Transverse colon (tissue), 4 donors: Measurements from ENCODE around the gene ZNF236. TPM values are rescaled to one million over a fixed set of nuclear protein-coding genes. Genes with fewer than 3 reads are reported as not detected.

ENCODE experiments used
- DNase-seq: peaks from one replicate; pipeline ENCODE4 v3.0.0-alpha.2; 2019
- H3K27ac ChIP-seq, 4 donors: fragments of 200-600 bp; sonication (generic); 2 replicates each; pipeline ENCODE4 v1.5.1; 2016 to 2018; ENCODE audit warnings: inconsistent platforms in 4 of 4
- H3K27me3 ChIP-seq: fragments of 200-600 bp; sonication (generic); 2 replicates; pipeline ENCODE4 v1.5.1; 2017; ENCODE audit warnings: inconsistent platforms
- H3K36me3 ChIP-seq, 4 donors: fragments of 200-600 bp; sonication (generic); 2 replicates each; pipeline ENCODE4 v1.5.1; 2017 to 2019; ENCODE audit warnings: inconsistent platforms in 4 of 4
- H3K4me1 ChIP-seq, 4 donors: fragments of 200-600 bp; sonication (generic); 2 replicates each; pipeline ENCODE4 v1.5.1; 2017 to 2020; ENCODE audit warnings: inconsistent platforms in 4 of 4
- H3K4me3 ChIP-seq, 4 donors: fragments of 200-600 bp; sonication (generic); 1 replicate in 1 of 4; 2 replicates in 3 of 4; pipeline versions ENCODE4 v1.5.1 to v1.6.1; 2017 to 2019; ENCODE audit warnings: inconsistent platforms in 4 of 4
- H3K9me3 ChIP-seq, 2 donors: fragments of 200-600 bp; sonication (generic); 2 replicates each; pipeline ENCODE4 v1.5.1; 2017 to 2019; ENCODE audit warnings: inconsistent platforms in 2 of 2
- CTCF ChIP-seq, 5 experiments: fragments of 200-600 bp in 3 of 5; fragments of 450-650 bp in 2 of 5; sonication (generic) in 3 of 5; IDR thresholded peaks; 1 replicate in 2 of 5; 2 replicates in 3 of 5; pipeline ENCODE4 v1.5.1; 2016 to 2017; ENCODE audit warnings: antibody characterized with exemption in 5 of 5, inconsistent platforms in 3 of 5, mild to moderate bottlenecking in 2 of 5, moderate library complexity in 1 of 5
- EP300 ChIP-seq: sonication (generic); formaldehyde crosslinking; IDR thresholded peaks from one replicate; pipeline ENCODE4 v1.6.1; 2017; ENCODE audit warnings: antibody characterized with exemption, low read depth
- POLR2A ChIP-seq: fragments of 450-650 bp; IDR thresholded peaks from one replicate; pipeline ENCODE4 v1.6.1; 2016; ENCODE audit warnings: antibody characterized with exemption, mild to moderate bottlenecking, moderate library complexity
- POLR2AphosphoS5 ChIP-seq, 3 donors: sonication (generic); formaldehyde crosslinking; IDR thresholded peaks; one replicate each; pipeline ENCODE4 v1.6.1; 2016; ENCODE audit warnings: antibody characterized with exemption in 3 of 3
- WGBS, 2 donors: methylation state at CpG; one replicate each; pipeline ENCODE4 v1.1.5; 2018; ENCODE audit warnings: low coverage in 1 of 2; 5-methylcytosine and 5-hydroxymethylcytosine counted together
- in situ Hi-C, 4 donors: fragments of 200-750 bp; cut with MboI; loops; one replicate each; pipeline versions ENCODE4 v1.15.0 to v1.15.1; 2017; ENCODE audit warnings: low sequenced_read_pairs in 3 of 4, low pct_ligation_motif_present in 1 of 4, low pct_unique_long_range_greater_than_20kb in 1 of 4
- intact Hi-C: fragments of 100-400 bp; cut with DNase I; formaldehyde crosslinking; loops from one replicate; pipeline ENCODE4 v1.15.1; 2023; ENCODE audit warnings: low total_unique reads
- total RNA-seq, 4 donors: library from RNA; depleted of rRNA; stranded (reverse); fragments of >200 nt; gene quantifications; one replicate each; pipeline ENCODE4 v1.1.0, GENCODE V29; 2016

The ZNF236 gene
- total RNA-seq, 4 donors from 2014 or later, result 18.3 to 82.8 (median 43.7) TPM

- TF ChIP-seq POLR2A (no peak), EP300 (no peak), CTCF (IDR thresholded peaks at IDR 0.05) (no peak), POLR2AphosphoS5 (IDR thresholded peaks at IDR 0.05) (no peak)
- in situ Hi-C loops, result no loop called here
- Histone ChIP-seq H3K4me3 (no peak overlapping the region), H3K27ac (no peak overlapping the region), H3K27me3 (no peaks in the 10 kb centered on the region), H3K36me3 (peaks cover 0 to 6% (median 0%) of the 10 kb centered on the region in 4 donors), H3K4me1 (peaks cover 0 to 13% (median 10%) of the 10 kb centered on the region in 4 donors), H3K9me3 (no peaks in the 10 kb centered on the region)
- intact Hi-C loops, result no loop called here
- WGBS, 2 donors, result 88 to 92% methylated on average over 11 to 12 of the region's 12 CpGs
- no peak for DNase-seq
Measured at GRCh38 chr18:76951456-76952247, 129.3 kb downstream of the ZNF236 start.

GRCh38 chr18:76952747-76953146 is 130.4 kb downstream of the ZNF236 start:
- Histone ChIP-seq H3K9me3 (no peaks in the 10 kb centered on the region), H3K36me3 (peaks cover 0 to 6% (median 0%) of the 10 kb centered on the region in 4 donors), H3K4me3 (no peak overlapping the region), H3K4me1 (peaks cover 0 to 13% (median 10%) of the 10 kb centered on the region in 4 donors), H3K27ac (peak overlapping the region in 1 of 4 donors; percentile 46), H3K27me3 (no peaks in the 10 kb centered on the region)
- WGBS, 2 donors, result 86% methylated on average over 4 of the region's 4 CpGs; no CpG with 5 or more reads in 1 of the 2 donors
- intact Hi-C loops (no loop called here), in situ Hi-C loops (no loop called here)
- DNase-seq, result no peak
- TF ChIP-seq POLR2A (no peak), EP300 (no peak), CTCF (IDR thresholded peaks at IDR 0.05) (no peak), POLR2AphosphoS5 (IDR thresholded peaks at IDR 0.05) (no peak)

GRCh38 chr18:76953156-76953555 is 130.8 kb downstream of the ZNF236 start:
- H3K4me3 ChIP-seq, result no peak overlapping the region
- peaks cover 0 to 13% (median 10%) of the 10 kb centered on the region in 4 donors for H3K4me1 ChIP-seq
- no peak for DNase-seq
- in situ Hi-C loops, result no loop called here
- H3K9me3 ChIP-seq, result no peaks in the 10 kb centered on the region
- no peak for TF ChIP-seq POLR2AphosphoS5 (IDR thresholded peaks at IDR 0.05)
- TF ChIP-seq CTCF (IDR thresholded peaks at IDR 0.05), result no peak
- TF ChIP-seq EP300, result no peak
- TF ChIP-seq POLR2A, result no peak
- WGBS, 2 donors, result 48% methylated on average over 6 of the region's 6 CpGs; no CpG with 5 or more reads in 1 of the 2 donors
- H3K27me3 ChIP-seq, result no peaks in the 10 kb centered on the region
- H3K27ac ChIP-seq, result peak overlapping the region in 3 of 4 donors; percentile 31 to 67 (median 46)
- intact Hi-C loops, result no loop called here
- H3K36me3 ChIP-seq, result peaks cover 0 to 6% (median 0%) of the 10 kb centered on the region in 4 donors

- Histone ChIP-seq H3K4me3 (no peak overlapping the region), H3K36me3 (peaks cover 0 to 3% (median 0%) of the 10 kb centered on the region in 4 donors), H3K4me1 (peaks cover 0 to 13% (median 10%) of the 10 kb centered on the region in 4 donors), H3K27ac (peak overlapping the region in 3 of 4 donors; percentile 31 to 67 (median 46)), H3K9me3 (no peaks in the 10 kb centered on the region), H3K27me3 (no peaks in the 10 kb centered on the region)
- in situ Hi-C loops, result no loop called here
- TF ChIP-seq POLR2A (no peak), POLR2AphosphoS5 (IDR thresholded peaks at IDR 0.05) (no peak), EP300 (no peak), CTCF (IDR thresholded peaks at IDR 0.05) (no peak)
- 30 to 54% methylated on average over 9 to 12 of the region's 12 CpGs for WGBS, 2 donors
- peak; percentile 62 for DNase-seq
- intact Hi-C loops, result no loop called here
Measured at GRCh38 chr18:76953583-76954233, 131.4 kb downstream of the ZNF236 start.
